ENCODE data around the gene GPRC5D. TPM values are rescaled to one million over a fixed set of nuclear protein-coding genes. Genes with fewer than 3 reads are reported as not detected.

Gene GPRC5D
- total RNA-seq, 1 donor from 2014 or later = 0.35 TPM

DNA sequence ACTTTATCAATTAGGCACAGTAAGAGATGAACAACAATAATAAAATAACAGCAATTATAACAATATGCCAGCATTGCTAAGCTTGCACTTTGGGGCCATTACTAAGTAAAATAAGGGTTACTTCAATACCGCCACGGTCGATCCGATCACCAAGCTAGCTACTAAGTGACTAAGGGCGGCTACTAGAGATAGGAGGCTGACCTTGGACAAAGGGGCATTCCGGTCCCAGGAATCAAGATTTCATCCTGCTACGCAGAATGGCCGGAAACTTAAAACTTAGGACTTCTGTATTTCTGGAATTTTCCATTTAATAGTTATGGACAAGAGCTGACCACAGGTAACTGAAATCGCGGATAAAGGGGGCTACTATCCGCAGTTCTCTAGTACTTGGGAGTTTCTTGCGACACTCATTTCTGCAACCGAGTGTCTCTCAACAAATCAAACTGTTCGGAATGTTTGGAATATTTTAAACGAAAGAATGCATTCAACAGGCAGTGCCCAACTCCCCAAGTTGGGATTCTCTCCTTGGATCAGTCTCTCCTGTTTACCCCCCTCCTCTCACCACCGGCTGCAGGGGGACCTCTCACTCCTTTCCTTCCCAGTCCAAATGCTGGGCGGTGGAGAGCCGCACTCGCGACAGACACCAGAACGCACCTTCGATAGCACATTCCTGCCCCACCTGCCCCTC, 47.4 kb upstream of the GPRC5D start:
- Mint-ChIP-seq H3K4me3 (peak overlapping the region; percentile 87), H3K27me3 (no peaks in the 10 kb centered on the region), H3K4me1 (peaks cover 27% of the 10 kb centered on the region), H3K27ac (peak overlapping the region; percentile 37), H3K36me3 (ENCODE audit: low read depth) (no peaks in the 10 kb centered on the region), H3K9me3 (no peaks in the 10 kb centered on the region)
- TF ChIP-seq, protein P1, sequence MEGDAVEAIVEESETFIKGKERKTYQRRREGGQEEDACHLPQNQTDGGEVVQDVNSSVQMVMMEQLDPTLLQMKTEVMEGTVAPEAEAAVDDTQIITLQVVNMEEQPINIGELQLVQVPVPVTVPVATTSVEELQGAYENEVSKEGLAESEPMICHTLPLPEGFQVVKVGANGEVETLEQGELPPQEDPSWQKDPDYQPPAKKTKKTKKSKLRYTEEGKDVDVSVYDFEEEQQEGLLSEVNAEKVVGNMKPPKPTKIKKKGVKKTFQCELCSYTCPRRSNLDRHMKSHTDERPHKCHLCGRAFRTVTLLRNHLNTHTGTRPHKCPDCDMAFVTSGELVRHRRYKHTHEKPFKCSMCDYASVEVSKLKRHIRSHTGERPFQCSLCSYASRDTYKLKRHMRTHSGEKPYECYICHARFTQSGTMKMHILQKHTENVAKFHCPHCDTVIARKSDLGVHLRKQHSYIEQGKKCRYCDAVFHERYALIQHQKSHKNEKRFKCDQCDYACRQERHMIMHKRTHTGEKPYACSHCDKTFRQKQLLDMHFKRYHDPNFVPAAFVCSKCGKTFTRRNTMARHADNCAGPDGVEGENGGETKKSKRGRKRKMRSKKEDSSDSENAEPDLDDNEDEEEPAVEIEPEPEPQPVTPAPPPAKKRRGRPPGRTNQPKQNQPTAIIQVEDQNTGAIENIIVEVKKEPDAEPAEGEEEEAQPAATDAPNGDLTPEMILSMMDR (IDR thresholded peaks at IDR 0.05) = no peak
- CTCF ChIA-PET = no interaction called here
- intact Hi-C loops (cut with micrococcal nuclease) = no loop called here
- DNase-seq = no peak
- POLR2A ChIA-PET = interaction anchor here (0.6 kb wide), 1 partner anchor 76 kb away, joined by 11 read pairs; no protein-coding TSS in a partner anchor
- no peak for ATAC-seq (ENCODE audit: low read depth)

DNA sequence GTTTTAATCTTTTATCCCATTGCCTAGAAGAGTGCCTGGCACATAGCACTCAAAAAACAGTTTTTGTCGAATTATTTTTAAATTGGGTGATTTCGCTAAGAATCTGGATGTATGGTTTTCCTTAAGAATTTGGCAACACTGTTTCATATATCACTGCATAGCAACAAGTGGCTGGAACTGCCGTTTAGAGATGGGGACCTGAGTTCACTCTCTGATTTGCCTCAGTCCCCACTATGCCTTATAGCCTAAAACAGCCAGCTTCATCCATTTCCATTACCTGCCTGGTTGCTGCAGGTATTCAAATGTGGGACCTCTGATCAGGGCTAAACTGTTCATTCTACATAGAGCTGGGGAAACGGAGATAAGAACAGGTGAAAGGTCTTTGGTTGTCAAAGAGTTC, 46.3 kb upstream of the GPRC5D start:
- Mint-ChIP-seq H3K4me3 (no peak overlapping the region), H3K36me3 (ENCODE audit: low read depth) (no peaks in the 10 kb centered on the region), H3K9me3 (no peaks in the 10 kb centered on the region), H3K27ac (no peak overlapping the region), H3K4me1 (peaks cover 29% of the 10 kb centered on the region), H3K27me3 (no peaks in the 10 kb centered on the region)
- intact Hi-C loops (cut with micrococcal nuclease) = no loop called here
- TF ChIP-seq, protein P1 (IDR thresholded peaks at IDR 0.05) = no peak
- ChIA-PET POLR2A (no interaction called here), CTCF (no interaction called here)
- DNase-seq (no peak), ATAC-seq (ENCODE audit: low read depth) (no peak)

DNA sequence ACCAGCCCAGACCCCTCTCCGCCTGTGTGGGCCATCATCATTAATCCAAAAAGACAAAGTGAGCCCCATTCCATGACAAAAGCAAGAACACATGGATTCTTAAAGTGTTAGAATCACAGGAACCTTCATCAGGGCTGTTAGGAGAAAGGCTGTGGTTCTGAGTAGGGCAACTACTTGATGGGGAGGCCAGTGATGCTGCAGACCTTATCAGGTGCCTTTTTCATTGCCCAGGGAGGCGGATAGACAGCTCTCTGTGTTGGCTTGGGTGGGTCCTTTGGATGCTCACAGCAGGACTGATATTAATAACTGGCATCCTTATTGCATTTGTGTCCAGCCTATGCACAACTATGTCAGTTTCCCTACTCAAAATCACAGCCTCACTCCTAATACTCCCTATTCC, 45.8 kb upstream of the GPRC5D start:
- ATAC-seq (ENCODE audit: low read depth) (no peak), DNase-seq (no peak)
- Mint-ChIP-seq H3K4me3 (no peak overlapping the region), H3K9me3 (no peaks in the 10 kb centered on the region), H3K27ac (no peak overlapping the region), H3K36me3 (ENCODE audit: low read depth) (no peaks in the 10 kb centered on the region), H3K4me1 (peaks cover 34% of the 10 kb centered on the region), H3K27me3 (no peaks in the 10 kb centered on the region)
- POLR2A ChIA-PET = no interaction called here
- CTCF ChIA-PET = no interaction called here
- TF ChIP-seq, protein P1 (IDR thresholded peaks at IDR 0.05) = no peak
- intact Hi-C loops (cut with micrococcal nuclease) = no loop called here

DNA sequence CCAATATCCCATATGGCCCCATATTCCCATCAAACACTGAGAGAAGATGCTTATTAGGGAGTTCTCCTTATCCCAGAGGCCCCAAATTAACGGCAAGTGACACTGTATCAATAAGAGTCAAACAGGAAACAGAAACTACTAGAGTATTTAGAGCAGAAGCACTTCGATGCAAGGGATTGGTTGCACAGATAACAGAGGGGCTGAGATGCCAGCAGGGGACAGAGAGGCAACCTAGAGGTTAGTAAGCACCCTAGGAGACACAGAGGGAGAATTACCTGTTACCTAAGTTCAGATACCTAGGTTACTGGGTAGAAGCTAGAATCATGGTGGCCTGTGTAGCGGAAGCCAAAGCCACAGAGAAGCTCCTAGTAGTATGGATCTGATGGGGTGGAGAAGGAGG, 45.2 kb upstream of the GPRC5D start:
- Mint-ChIP-seq H3K27ac (no peak overlapping the region), H3K27me3 (no peaks in the 10 kb centered on the region), H3K4me3 (no peak overlapping the region), H3K4me1 (peaks cover 39% of the 10 kb centered on the region), H3K36me3 (ENCODE audit: low read depth) (no peaks in the 10 kb centered on the region), H3K9me3 (no peaks in the 10 kb centered on the region)
- ChIA-PET POLR2A (no interaction called here), CTCF (no interaction called here)
- ATAC-seq (ENCODE audit: low read depth) (no peak), DNase-seq (no peak)
- intact Hi-C loops (cut with micrococcal nuclease) = no loop called here
- TF ChIP-seq, protein P1 (IDR thresholded peaks at IDR 0.05) = no peak

DNA sequence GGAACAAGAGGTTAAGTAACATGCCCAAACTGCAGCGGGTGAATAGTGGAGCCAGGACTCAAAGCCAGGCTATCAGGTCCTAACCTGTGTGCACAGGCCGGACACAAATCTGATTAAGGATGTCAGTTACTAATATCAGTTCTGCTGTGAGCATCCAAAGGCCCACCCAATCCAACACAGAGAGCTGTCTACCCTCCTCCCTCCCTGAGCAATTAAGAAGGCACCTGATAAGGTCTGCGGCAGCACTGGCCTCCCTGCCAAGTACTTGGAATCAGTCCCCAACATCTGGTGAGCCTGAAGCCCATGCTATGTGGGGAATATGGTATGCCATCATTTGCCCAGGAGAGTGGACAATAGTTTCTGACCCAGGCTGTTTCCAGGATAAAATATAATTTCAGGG, 44.2 kb upstream of the GPRC5D start:
- POLR2A ChIA-PET = no interaction called here
- TF ChIP-seq, protein P1 (IDR thresholded peaks at IDR 0.05) = no peak
- H3K4me3 Mint-ChIP-seq = no peak overlapping the region
- intact Hi-C loops (cut with micrococcal nuclease) = loop anchor here (1.0 kb wide), 1 partner anchor 78 kb away; no protein-coding TSS in a partner anchor
- H3K27me3 Mint-ChIP-seq = no peaks in the 10 kb centered on the region
- DNase-seq (no peak), ATAC-seq (ENCODE audit: low read depth) (no peak)
- H3K4me1 Mint-ChIP-seq = peaks cover 36% of the 10 kb centered on the region
- CTCF ChIA-PET = no interaction called here
- no peaks in the 10 kb centered on the region for H3K9me3 Mint-ChIP-seq
- H3K27ac Mint-ChIP-seq = no peak overlapping the region
- H3K36me3 Mint-ChIP-seq (ENCODE audit: low read depth) = no peaks in the 10 kb centered on the region

Data from activated B cell treated with CpG ODN at 0.5 μM for 24 hours (primary cell).